Activated naive CD8-positive, alpha-beta T cell treated with anti-CD3 and anti-CD28 coated beads for 36 hours (primary cell): ENCODE measurements around the gene CAPN9. TPM values are rescaled to one million over a fixed set of nuclear protein-coding genes. Genes with fewer than 3 reads are reported as not detected.
"Not testable (repeated sequence)": the region's sequence is repeated elsewhere in the genome, so short reads cannot be mapped to it uniquely, and the experiment has no call there.

Source experiments
- DNase-seq: peaks from one replicate; pipeline ENCODE4 v3.0.0; 2021
- H3K27ac Mint-ChIP-seq: one replicate; pipeline ENCODE4 v1.8.0; 2022; ENCODE audit warnings: mild to moderate bottlenecking, moderate library complexity, mixed read lengths
- H3K27me3 Mint-ChIP-seq: one replicate; pipeline ENCODE4 v1.8.0; 2022; ENCODE audit warnings: mild to moderate bottlenecking, mixed read lengths
- H3K36me3 Mint-ChIP-seq: one replicate; pipeline ENCODE4 v1.8.0; 2021; ENCODE audit warnings: mild to moderate bottlenecking, mixed read lengths
- H3K4me1 Mint-ChIP-seq: one replicate; pipeline ENCODE4 v1.8.0; 2021; ENCODE audit warnings: mixed read lengths
- H3K4me3 Mint-ChIP-seq: one replicate; pipeline ENCODE4 v1.8.0; 2022; ENCODE audit warnings: mild to moderate bottlenecking, moderate library complexity, mixed read lengths
- H3K9me3 Mint-ChIP-seq: one replicate; pipeline ENCODE4 v1.8.0; 2022; ENCODE audit warnings: mixed read lengths
- total RNA-seq, 2 experiments: library from RNA; stranded (reverse); gene quantifications; one replicate each; pipeline ENCODE4 v1.2.3, GENCODE V29; 2021

The CAPN9 gene
- total RNA-seq, 2 experiments from 2014 or later = not detected

DNA sequence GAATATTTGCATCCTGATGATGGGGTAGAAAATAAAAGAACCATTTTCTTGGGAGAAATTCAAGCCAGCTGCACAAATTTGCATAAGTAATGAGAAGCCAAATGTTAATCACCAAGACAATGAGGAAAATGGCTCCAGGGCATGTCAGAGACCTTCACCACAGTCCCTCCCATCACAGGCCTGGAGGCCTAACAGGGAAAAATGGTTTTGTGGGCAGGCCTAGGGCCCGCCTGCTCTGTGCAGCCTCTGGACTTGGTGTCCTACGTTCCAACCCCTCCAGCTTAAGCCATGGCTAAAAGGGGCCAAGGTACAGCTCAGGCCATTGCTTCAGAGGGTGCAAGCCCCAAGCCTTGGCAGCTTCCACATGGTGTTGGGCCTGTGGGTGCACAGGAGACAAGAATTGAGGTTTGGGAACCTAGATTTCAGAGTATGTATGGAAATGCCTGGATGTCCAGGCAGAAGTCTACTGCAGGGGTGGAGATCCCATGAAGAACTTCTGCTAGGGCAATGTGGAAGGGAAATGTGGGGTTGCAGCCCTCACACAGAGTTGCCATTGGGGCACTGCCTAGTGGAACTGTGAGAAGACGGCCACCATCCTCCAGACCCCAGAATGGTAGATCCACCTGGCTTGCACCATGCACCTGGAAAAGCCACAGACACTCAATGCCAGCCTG is 25.2 kb upstream of the CAPN9 start:
- not testable (repeated sequence) for H3K27ac Mint-ChIP-seq, H3K9me3 Mint-ChIP-seq, H3K4me1 Mint-ChIP-seq

DNA sequence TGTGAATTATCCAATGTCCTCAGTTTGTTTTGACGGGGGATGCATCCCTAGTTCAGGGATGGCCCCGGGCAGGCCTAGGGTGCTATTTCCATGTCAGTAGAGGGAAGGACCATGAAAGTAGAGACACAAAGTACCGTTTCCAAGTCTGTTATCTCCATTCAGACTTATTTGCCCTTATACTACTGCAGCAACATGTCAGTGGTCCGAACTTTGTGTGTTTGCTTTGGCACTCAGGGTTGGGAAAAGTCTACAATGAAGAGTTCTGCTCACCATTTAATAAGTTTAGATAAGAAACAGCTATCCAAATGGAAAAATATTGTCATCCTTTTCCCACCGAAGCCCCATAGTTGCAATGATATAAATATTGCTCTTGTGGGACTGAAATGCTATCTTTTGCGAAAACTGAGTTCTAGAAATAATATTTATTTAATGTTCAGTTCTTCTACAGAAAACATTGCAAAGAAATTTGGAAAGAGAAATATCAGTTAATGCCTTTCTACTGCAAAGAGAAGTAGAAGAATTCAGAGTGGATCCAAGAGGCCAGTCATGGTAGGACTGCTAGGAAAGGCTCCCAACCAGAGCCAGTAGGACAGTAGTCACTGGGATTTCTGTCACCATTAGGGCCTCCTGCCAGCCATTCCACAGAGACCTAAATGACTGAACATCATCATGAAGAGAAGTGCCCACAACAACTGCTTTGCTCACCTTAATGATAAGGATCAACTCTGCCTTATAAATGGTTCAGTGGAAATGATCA is 21.8 kb upstream of the CAPN9 start:
- H3K4me3 Mint-ChIP-seq = no peak overlapping the region
- H3K9me3 Mint-ChIP-seq = peaks cover 4% of the 10 kb centered on the region
- peaks cover 4% of the 10 kb centered on the region for H3K36me3 Mint-ChIP-seq
- peaks cover 9% of the 10 kb centered on the region for H3K27me3 Mint-ChIP-seq
- no peak overlapping the region for H3K27ac Mint-ChIP-seq
- no peaks in the 10 kb centered on the region for H3K4me1 Mint-ChIP-seq
- DNase-seq = no peak

More for the DNA sequence above, 25.2 kb upstream of the CAPN9 start:
- not testable (repeated sequence) for H3K36me3 Mint-ChIP-seq, DNase-seq, H3K4me3 Mint-ChIP-seq
- peaks cover 13% of the 10 kb centered on the region for H3K27me3 Mint-ChIP-seq

DNA sequence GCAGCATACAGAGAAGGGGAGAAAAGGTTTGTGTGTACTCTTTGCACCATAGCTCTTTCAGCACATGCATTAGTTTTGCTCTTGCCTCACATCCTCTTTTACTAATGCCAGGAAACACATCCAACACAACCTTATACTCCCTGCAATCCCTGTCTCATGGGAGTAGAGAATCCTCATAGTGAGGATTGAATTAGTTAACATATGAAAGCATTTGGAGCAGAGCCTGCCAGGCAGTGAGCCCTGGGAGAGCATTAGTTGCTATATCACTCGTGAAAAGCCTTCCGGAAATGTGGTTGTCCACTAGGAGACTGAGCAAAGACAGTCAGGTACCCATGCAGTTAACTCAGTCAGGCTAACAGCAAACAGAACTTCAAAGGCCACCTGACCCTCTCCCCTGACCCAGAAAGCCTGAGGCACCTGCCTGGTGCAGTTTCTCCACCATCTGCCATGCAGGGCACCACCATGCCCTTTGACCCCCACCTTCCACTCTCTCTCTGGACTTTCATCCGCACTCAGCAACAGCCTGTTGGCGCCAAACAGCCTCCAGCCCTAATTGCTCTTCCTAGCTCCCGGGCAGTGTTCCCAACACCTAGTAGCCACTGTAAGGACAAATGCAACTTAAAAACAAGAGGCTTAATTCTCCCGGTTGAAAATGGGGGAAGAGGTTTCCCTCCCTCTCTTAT is 18.3 kb upstream of the CAPN9 start:
- H3K36me3 Mint-ChIP-seq = no peaks in the 10 kb centered on the region
- no peaks in the 10 kb centered on the region for H3K9me3 Mint-ChIP-seq
- H3K4me1 Mint-ChIP-seq = no peaks in the 10 kb centered on the region
- peaks cover 11% of the 10 kb centered on the region for H3K27me3 Mint-ChIP-seq
- no peak overlapping the region for H3K27ac Mint-ChIP-seq
- DNase-seq = no peak
- H3K4me3 Mint-ChIP-seq = no peak overlapping the region

DNA sequence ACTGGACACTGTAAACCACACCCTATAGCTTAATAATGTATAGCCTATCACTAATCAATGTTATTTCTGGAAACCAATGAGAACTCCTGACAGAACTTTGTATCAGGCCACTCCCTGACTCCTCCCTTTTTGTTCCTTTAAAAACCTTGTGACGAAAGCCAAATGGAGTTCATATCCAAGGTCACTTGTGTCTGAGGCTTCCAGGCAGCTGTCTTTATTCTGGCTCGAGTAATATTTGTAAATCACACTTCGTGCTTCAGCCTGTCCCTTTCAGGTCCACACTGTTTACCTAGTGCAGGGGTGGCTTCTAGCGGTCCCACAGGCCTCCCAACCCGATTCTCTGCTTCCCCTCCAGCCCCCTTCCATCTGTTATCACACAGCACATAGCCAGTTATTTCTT is 16.2 kb upstream of the CAPN9 start:
- Mint-ChIP-seq H3K4me1 (no peaks in the 10 kb centered on the region), H3K36me3 (no peaks in the 10 kb centered on the region), H3K27ac (no peak overlapping the region)

DNA sequence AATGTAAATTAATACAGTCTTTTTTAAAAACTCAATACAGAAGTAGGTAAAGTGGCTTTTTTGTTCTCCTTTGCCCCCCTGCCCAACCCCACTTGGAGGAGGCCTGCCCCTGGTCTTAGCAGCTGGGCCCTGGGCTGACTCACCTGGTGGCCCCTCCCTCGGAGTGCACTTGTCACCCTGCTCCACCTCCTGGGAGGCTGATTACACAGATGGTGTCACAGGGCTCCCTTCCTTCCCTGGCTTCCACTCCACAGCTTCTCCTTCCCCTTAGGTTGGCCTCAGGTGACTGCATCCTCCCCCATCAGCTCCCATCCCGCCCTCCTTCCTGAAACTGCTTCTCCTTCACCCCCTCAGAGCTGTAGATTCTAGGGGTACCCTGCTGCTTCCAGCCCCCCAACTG is 11.7 kb upstream of the CAPN9 start:
- H3K4me3 Mint-ChIP-seq = no peak overlapping the region
- no peaks in the 10 kb centered on the region for H3K36me3 Mint-ChIP-seq
- H3K27me3 Mint-ChIP-seq = peaks cover 24% of the 10 kb centered on the region
- no peaks in the 10 kb centered on the region for H3K4me1 Mint-ChIP-seq
- no peak for DNase-seq
- peaks cover 1% of the 10 kb centered on the region for H3K9me3 Mint-ChIP-seq
- H3K27ac Mint-ChIP-seq = no peak overlapping the region

More for the DNA sequence above, 16.2 kb upstream of the CAPN9 start:
- no peak for DNase-seq
- Mint-ChIP-seq H3K27me3 (peaks cover 20% of the 10 kb centered on the region), H3K4me3 (no peak overlapping the region), H3K9me3 (no peaks in the 10 kb centered on the region)

DNA sequence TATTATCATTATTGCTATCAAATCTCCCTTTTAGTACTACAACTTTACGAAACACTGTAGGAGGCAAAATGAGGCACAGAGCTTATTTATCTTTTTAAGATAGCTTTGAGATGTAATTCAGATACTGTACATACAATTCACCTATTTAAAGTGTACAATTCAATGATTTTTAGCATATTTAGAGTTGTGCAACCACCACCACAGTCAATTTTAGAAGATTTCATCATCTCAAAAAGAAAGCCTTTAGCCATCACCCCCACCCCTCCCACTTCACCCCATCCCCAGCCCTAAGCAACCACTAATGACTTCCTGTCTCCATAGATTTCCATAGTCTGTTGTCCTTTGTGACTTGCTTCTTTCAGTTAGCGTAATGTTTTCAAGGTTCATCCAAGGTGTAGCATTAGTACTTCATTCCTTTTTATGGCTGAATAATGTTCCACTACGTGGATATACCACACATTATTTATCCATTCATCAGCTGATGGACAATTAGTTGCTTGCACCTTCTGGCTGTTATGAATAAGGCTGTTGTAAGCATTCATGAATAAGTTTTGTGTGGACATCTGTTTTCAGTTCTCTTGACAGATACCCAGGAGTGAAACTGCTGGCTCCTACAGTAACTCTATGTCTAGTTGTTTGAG is 9.4 kb upstream of the CAPN9 start:
- Mint-ChIP-seq H3K27ac (no peak overlapping the region), H3K27me3 (peaks cover 19% of the 10 kb centered on the region), H3K4me1 (no peaks in the 10 kb centered on the region), H3K9me3 (peaks cover 1% of the 10 kb centered on the region), H3K4me3 (no peak overlapping the region), H3K36me3 (no peaks in the 10 kb centered on the region)
- no peak for DNase-seq

DNA sequence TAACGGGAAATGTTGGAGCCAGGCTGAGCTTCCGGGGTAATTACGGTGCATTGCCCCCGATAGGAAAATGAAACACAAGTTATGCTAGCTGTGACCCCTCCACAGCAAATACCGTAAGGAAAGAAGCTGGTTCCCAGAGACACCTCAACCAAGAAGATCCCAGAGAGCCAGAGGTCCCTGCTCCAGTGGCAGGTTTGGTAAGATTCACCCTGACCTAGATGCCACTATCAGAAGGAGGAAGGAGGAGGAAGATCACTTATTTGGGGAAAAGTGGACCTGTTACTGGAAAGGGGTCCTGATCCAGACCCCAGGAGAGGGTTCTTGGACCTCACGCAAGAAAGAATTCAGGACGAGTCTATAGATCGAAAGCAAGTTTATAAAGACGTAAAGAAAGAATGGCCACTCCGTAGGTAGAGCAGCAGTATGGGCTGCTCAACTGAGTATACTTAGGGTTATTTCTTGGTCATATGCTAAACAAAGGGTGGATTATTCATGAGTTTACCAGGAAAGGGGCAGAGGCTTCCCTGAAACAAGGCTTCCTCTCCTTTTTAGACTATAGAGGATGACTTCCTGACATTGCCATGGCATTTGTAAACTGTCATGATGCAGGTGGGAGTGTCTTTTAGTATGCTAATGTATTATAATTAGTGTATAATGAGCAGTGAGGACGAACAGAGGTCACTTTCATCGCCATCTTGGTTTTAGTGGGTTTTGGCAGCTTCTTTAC is 7.5 kb upstream of the CAPN9 start:
- Mint-ChIP-seq H3K4me3 (no peak overlapping the region), H3K27me3 (peaks cover 13% of the 10 kb centered on the region), H3K36me3 (no peaks in the 10 kb centered on the region), H3K27ac (no peak overlapping the region), H3K4me1 (no peaks in the 10 kb centered on the region), H3K9me3 (peaks cover 1% of the 10 kb centered on the region)
- no peak for DNase-seq

DNA sequence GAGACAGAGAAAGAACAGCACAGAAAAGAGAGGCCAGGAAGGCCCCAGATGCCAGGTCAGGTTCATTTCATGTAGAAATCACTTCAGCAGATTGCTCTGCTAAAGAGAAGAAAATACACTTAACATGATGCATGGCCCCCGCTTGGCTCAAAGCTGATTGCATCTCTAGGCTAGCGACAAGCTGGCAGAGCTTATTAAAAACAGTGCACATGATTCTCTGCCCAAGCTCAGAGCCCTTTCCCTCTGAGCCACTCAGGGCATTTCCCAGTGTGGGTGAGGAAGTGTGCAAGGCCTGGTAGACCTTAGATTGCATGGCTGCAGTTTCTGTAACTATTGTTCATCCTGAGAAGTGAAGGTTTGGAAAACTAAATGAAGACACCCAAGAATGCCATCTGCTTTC is 3.3 kb upstream of the CAPN9 start:
- Mint-ChIP-seq H3K4me1 (no peaks in the 10 kb centered on the region), H3K36me3 (no peaks in the 10 kb centered on the region), H3K27ac (no peak overlapping the region), H3K9me3 (no peaks in the 10 kb centered on the region), H3K27me3 (no peaks in the 10 kb centered on the region), H3K4me3 (no peak overlapping the region)
- DNase-seq = no peak

DNA sequence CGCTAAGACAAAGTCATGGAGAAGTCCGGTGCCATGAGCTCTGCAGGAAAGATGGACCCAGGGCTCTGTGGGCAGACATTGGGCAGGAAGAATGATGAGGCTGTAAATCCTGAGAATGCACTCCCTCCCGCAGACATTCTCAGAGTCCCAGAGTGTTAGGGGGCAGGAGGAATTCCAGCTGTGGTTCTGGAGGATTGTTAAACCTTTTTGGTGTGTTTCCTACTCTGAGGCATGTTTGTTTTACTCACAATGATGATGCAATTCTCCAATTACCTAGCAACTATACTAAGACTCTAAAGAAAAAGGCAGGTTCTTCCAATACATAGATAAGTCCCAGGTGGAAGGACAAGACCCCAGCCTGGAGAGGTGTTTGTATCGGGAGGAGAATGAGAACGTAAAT is 2.8 kb upstream of the CAPN9 start:
- H3K9me3 Mint-ChIP-seq = no peaks in the 10 kb centered on the region
- no peaks in the 10 kb centered on the region for H3K36me3 Mint-ChIP-seq
- H3K4me1 Mint-ChIP-seq = no peaks in the 10 kb centered on the region
- H3K27me3 Mint-ChIP-seq = no peaks in the 10 kb centered on the region
- H3K27ac Mint-ChIP-seq = no peak overlapping the region
- DNase-seq = no peak
- H3K4me3 Mint-ChIP-seq = no peak overlapping the region

DNA sequence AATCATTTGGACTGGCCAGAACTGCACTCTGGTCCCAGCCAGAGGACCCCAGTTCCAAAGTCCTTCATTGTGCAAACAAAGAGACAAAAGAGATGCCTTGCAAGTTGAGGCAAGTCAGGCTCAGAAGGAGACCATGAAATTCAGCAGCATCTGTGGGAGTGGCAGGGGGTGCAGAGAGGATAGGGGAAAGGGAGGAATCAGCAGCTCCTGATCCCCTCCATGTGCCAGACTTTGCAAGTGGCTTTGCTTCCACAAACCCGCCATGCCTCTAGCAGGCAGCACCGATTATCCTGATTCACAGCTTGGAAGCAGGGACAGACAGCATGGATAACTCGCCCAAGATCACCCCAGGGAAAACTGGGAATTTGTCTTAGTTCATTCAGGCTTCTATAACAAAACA is 2.1 kb upstream of the CAPN9 start:
- Mint-ChIP-seq H3K36me3 (no peaks in the 10 kb centered on the region), H3K4me3 (no peak overlapping the region), H3K9me3 (no peaks in the 10 kb centered on the region), H3K27ac (no peak overlapping the region), H3K4me1 (no peaks in the 10 kb centered on the region), H3K27me3 (peaks cover 3% of the 10 kb centered on the region)
- no peak for DNase-seq

DNA sequence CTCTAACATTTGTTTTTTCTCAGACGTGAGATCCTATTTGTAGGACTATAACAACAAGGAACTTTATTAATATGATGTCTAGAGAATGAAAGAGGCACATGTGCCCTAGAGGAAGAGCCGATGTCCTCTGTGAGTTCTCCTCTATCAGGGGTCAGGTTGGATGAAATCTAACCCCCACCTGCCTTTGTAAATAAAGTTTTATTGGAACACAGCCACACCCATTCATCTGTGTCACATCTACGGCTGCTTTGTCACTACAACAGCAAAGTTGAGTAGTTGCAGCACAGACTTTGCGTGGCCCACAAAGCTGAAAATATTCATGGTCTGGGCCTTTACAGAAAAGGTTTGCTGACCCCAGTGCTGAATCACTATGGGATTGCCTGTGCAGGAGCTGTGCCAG is 571 bp upstream of the CAPN9 start:
- Mint-ChIP-seq H3K27ac (no peak overlapping the region), H3K36me3 (no peaks in the 10 kb centered on the region), H3K4me1 (no peaks in the 10 kb centered on the region), H3K27me3 (peaks cover 10% of the 10 kb centered on the region), H3K4me3 (no peak overlapping the region), H3K9me3 (no peaks in the 10 kb centered on the region)
- DNase-seq = no peak

DNA sequence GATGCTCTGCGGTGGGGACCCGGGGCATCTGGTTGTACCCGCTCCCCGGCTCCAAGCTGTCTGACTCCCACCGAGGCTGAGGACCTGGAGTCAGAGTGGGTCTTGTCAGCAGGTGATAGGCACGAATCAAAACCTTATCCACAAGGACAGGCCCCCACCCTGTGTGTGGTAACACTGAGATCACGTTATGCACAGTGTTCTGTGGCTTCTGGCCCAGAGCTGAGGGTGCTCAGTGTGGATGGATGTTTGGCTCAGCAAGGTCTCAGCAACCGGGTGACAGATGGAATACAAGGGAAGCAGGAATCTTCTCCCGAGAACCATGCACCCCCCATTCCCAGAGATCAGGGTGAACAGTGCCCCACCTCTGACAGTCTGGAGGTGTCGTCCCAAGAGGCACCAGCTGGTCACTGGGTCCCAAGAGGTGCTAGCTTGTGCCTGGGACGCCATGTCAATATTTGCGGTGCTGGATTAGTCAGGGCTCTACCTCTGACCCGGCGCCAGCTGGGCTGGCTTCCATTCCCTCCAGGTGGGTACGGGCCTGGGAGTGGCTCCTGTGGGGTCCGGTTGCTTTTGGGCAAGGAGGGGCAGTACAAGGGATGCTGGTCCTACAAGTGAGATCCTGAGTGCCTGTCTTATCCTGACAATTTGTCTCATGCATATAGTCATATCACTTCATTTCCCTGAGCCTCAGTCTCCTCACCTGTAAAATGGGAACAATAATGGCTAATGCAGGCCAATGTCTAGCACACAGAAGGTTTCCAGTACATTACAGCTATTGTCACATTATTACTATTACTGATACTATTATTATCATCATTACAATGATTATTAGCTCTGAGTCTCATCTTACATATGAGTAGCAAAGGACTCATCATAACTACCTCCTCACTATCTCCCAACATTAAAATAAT is 957 bp downstream of the CAPN9 start:
- Mint-ChIP-seq H3K27me3 (peaks cover 10% of the 10 kb centered on the region), H3K36me3 (no peaks in the 10 kb centered on the region), H3K4me1 (no peaks in the 10 kb centered on the region), H3K27ac (no peak overlapping the region), H3K4me3 (no peak overlapping the region), H3K9me3 (no peaks in the 10 kb centered on the region)
- no peak for DNase-seq

DNA sequence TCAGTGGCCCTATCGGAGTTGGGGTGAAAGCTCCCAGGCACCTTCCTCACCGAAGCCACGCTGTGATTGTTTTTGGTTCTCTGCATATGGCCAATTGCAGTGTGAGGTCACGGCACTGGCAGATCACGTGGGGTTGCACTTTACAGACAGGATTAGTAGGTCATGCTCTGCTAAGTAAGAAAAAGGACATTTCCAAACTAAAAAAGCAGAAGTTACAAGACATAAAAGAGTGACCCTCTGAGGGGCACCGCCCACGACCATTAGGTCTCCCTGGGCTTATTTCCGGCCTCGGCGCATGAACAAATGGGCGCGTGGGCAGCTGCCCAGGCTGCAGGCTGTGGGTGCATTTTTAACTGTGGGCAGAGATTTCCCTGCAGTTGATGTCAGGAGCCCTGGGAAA is 2.0 kb downstream of the CAPN9 start:
- H3K4me1 Mint-ChIP-seq = no peaks in the 10 kb centered on the region
- H3K4me3 Mint-ChIP-seq = no peak overlapping the region
- H3K27me3 Mint-ChIP-seq = peaks cover 10% of the 10 kb centered on the region

DNA sequence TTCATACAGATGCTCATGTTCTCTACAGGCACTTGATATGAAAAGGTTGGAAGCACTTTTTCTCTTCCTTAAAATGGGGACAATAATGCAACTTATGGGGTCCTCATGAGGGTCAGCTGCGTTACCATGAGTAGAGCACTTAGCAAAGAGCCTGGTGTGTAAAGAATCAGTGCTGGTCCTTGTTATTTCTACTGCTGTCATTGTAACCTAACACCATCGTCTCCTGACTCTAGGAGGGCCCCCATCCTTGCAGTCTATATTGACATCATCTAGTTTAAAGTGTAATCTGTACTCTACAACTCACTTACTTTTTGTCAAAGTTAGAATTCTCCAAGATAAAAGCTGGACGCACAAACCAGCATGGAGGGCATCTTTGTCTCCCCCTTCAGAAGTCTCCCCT is 2.4 kb downstream of the CAPN9 start:
- Mint-ChIP-seq H3K9me3 (no peaks in the 10 kb centered on the region), H3K27me3 (peaks cover 10% of the 10 kb centered on the region), H3K4me1 (no peaks in the 10 kb centered on the region), H3K4me3 (no peak overlapping the region), H3K27ac (no peak overlapping the region), H3K36me3 (no peaks in the 10 kb centered on the region)
- DNase-seq = no peak

More for the DNA sequence above, 2.0 kb downstream of the CAPN9 start:
- no peaks in the 10 kb centered on the region for H3K9me3 Mint-ChIP-seq
- H3K27ac Mint-ChIP-seq = no peak overlapping the region
- H3K36me3 Mint-ChIP-seq = no peaks in the 10 kb centered on the region
- DNase-seq = no peak
